SK-N-SH (cell line): ENCODE data around the gene FZD10. TPM values are rescaled to one million over a fixed set of nuclear protein-coding genes. Genes with fewer than 3 reads are reported as not detected.

Experiments used
- CTCF ChIA-PET: fragments of 300-600, 350-600 bp; formaldehyde crosslinking; extraction: SDS; loops from one replicate; lab custom pipeline; 2021; lab: Yijun Ruan, JAX
- POLR2A ChIA-PET: fragments of 350-600 bp; sonication (Branson Sonifier 250); formaldehyde crosslinking; extraction: SDS; loops from one replicate; lab custom pipeline; 2020; ENCODE audit warnings: antibody characterized with exemption, inconsistent platforms; lab: Yijun Ruan, JAX
- DNase-seq: peaks from one replicate; pipeline ENCODE4 v3.0.0; 2012
- H2AFZ ChIP-seq: fragments of 200-600 bp; sonication (generic); 2 replicates; pipeline ENCODE4 v1.8.1; 2016; ENCODE audit warnings: antibody characterized with exemption, mild to moderate bottlenecking, low read depth
- H3F3A ChIP-seq: fragments of 200-600 bp; sonication (generic); replicated peaks from 2 replicates; pipeline ENCODE3; 2016; ENCODE audit warnings: antibody characterized with exemption, mild to moderate bottlenecking; ENCODE audit not compliant: insufficient read depth
- H3K27ac ChIP-seq, 2 experiments: fragments of 200-500 bp in 1 of 2; fragments of 200-600 bp in 1 of 2; sonication (Bioruptor generic) in 1 of 2; sonication (generic), shearing (Covaris generic) in 1 of 2; 2 replicates each; pipeline versions ENCODE4 v1.5.1 to v1.6.1; 2014 to 2016; ENCODE audit warnings: low read depth in 2 of 2, inconsistent platforms in 1 of 2, low read length in 1 of 2, mild to moderate bottlenecking in 1 of 2, mixed read lengths in 1 of 2
- H3K27me3 ChIP-seq: fragments of 200-600 bp; sonication (generic), shearing (Covaris generic); 2 replicates; pipeline ENCODE4 v1.6.1; 2016; ENCODE audit warnings: mixed run types; ENCODE audit not compliant: insufficient read depth
- H3K36me3 ChIP-seq, 2 experiments: fragments of 200-500 bp in 1 of 2; fragments of 200-600 bp in 1 of 2; sonication (Bioruptor generic) in 1 of 2; sonication (generic) in 1 of 2; replicated peaks in 1 of 2; 2 replicates each; pipeline versions ENCODE3 to v1.5.1; 2014 to 2016; ENCODE audit warnings: low read length in 1 of 2, mild to moderate bottlenecking in 1 of 2; ENCODE audit not compliant: insufficient read depth in 2 of 2, control insufficient read depth in 1 of 2
- H3K4me1 ChIP-seq, 2 experiments: fragments of 200-500 bp in 1 of 2; fragments of 200-600 bp in 1 of 2; sonication (Bioruptor generic) in 1 of 2; sonication (generic), shearing (Covaris generic) in 1 of 2; 2 replicates each; pipeline versions ENCODE4 v1.5.1 to v1.6.1; 2014 to 2016; ENCODE audit warnings: low read depth in 1 of 2, low read length in 1 of 2, mixed run types in 1 of 2; ENCODE audit not compliant: insufficient read depth in 2 of 2, control insufficient read depth in 1 of 2
- H3K4me2 ChIP-seq: fragments of 200-600 bp; sonication (generic), shearing (Covaris generic); 2 replicates; pipeline ENCODE4 v1.6.1; 2017; ENCODE audit warnings: mixed run types
- H3K4me3 ChIP-seq, 2 experiments: fragments of 200-500 bp in 1 of 2; fragments of 200-600 bp in 1 of 2; sonication (Bioruptor generic) in 1 of 2; sonication (generic), shearing (Covaris generic) in 1 of 2; 2 replicates each; pipeline versions ENCODE4 v1.5.1 to v1.8.1; 2014 to 2016; ENCODE audit warnings: low read depth in 2 of 2, inconsistent platforms in 1 of 2, low read length in 1 of 2, mild to moderate bottlenecking in 1 of 2, mixed read lengths in 1 of 2, moderate library complexity in 1 of 2
- H3K79me2 ChIP-seq: fragments of 200-600 bp; sonication (generic); 2 replicates; pipeline ENCODE4 v1.8.1; 2017; ENCODE audit warnings: mild to moderate bottlenecking; ENCODE audit not compliant: insufficient read depth
- H3K9ac ChIP-seq: fragments of 200-600 bp; sonication (generic); 2 replicates; pipeline ENCODE4 v1.6.1; 2017; ENCODE audit warnings: mixed run types
- H3K9me2 ChIP-seq: fragments of 200-600 bp; sonication (generic); 2 replicates; pipeline ENCODE4 v1.6.1; 2017; ENCODE audit warnings: mixed run types
- H3K9me3 ChIP-seq: fragments of 200-600 bp; sonication (generic); 2 replicates; pipeline ENCODE4 v1.6.1; 2017; ENCODE audit warnings: mixed run types, mild to moderate bottlenecking, moderate library complexity
- H4K20me1 ChIP-seq: fragments of 200-600 bp; sonication (generic); 2 replicates; pipeline ENCODE4 v1.6.1; 2017; ENCODE audit warnings: mild to moderate bottlenecking, mixed run types; ENCODE audit not compliant: insufficient read depth
- EZH2phosphoT487 ChIP-seq: fragments of 200-600 bp; sonication (generic); IDR thresholded peaks from 2 replicates; pipeline ENCODE4 v1.6.1; 2017; ENCODE audit warnings: low read depth, mixed run types, mild to moderate bottlenecking, antibody characterized with exemption, moderate library complexity, borderline replicate concordance
- FOXM1 ChIP-seq: IDR thresholded peaks from 2 replicates; pipeline ENCODE4 v1.4.0; 2012; ENCODE audit warnings: low read depth, mild to moderate bottlenecking
- GABPA ChIP-seq: IDR thresholded peaks from 2 replicates; pipeline ENCODE4 v1.4.0; 2012; ENCODE audit warnings: low read depth, mild to moderate bottlenecking
- GATA2 ChIP-seq: sonication (generic); formaldehyde crosslinking; IDR thresholded peaks from 2 replicates; pipeline ENCODE4 v1.5.0; 2020; ENCODE audit warnings: mild to moderate bottlenecking, missing genetic modification reagents
- MXI1 ChIP-seq: IDR thresholded peaks from 2 replicates; pipeline ENCODE4 v1.6.1; 2012; ENCODE audit warnings: mild to moderate bottlenecking, low read depth, low read length, improper control_type of control experiment
- NFIC ChIP-seq: IDR thresholded peaks from 2 replicates; pipeline ENCODE4 v1.4.0; 2012; ENCODE audit warnings: borderline replicate concordance
- NRF1 ChIP-seq: IDR thresholded peaks from 2 replicates; pipeline ENCODE4 v1.6.1; 2012; ENCODE audit warnings: low read depth, mild to moderate bottlenecking, low read length
- RAD21 ChIP-seq: IDR thresholded peaks from 2 replicates; pipeline ENCODE4 v1.6.1; 2012; ENCODE audit warnings: mild to moderate bottlenecking, low read length
- RXRA ChIP-seq: IDR thresholded peaks from 2 replicates; pipeline ENCODE4 v1.4.0; 2012; ENCODE audit warnings: low read depth, mild to moderate bottlenecking, borderline replicate concordance
- SIN3A ChIP-seq: IDR thresholded peaks from 2 replicates; pipeline ENCODE4 v1.6.1; 2012; ENCODE audit warnings: low read depth, mild to moderate bottlenecking, low read length, moderate library complexity, borderline replicate concordance
- SMC3 ChIP-seq: IDR thresholded peaks from 2 replicates; pipeline ENCODE4 v1.6.1; 2012; ENCODE audit warnings: low read depth, low read length, improper control_type of control experiment
- WGBS: methylation state at CpG from one replicate; pipeline ENCODE4 v1.1.6; 2017; ENCODE audit warnings: low lambda C conversion rate; 5-methylcytosine and 5-hydroxymethylcytosine counted together
- polyA plus RNA-seq, 3 experiments: library from polyadenylated mRNA; depleted of rRNA; stranded (reverse); fragments of >200 nt; gene quantifications; 2 replicates each; pipeline ENCODE4 v1.2.3, GENCODE V29; 2012
- TF ChIP-seq, protein P1 (sequence below): fragments of 150-350 bp; IDR thresholded peaks from 2 replicates; pipeline ENCODE4 v1.6.1; 2016; ENCODE audit warnings: mild to moderate bottlenecking, low read depth, low read length
- TF ChIP-seq, protein P2 (sequence below): IDR thresholded peaks from 2 replicates; pipeline ENCODE4 v1.4.0; 2012; ENCODE audit warnings: low read depth, borderline replicate concordance
- TF ChIP-seq, protein P3 (sequence below): fragments of 150-350 bp; IDR thresholded peaks from 2 replicates; pipeline ENCODE4 v1.6.1; 2017; ENCODE audit warnings: antibody characterized with exemption, low read length, low read depth, borderline replicate concordance
- TF ChIP-seq, protein P4 (sequence below): IDR thresholded peaks from 2 replicates; pipeline ENCODE4; 2012
- TF ChIP-seq, protein P5 (sequence below): fragments of 200-600 bp; sonication (generic); IDR thresholded peaks from 2 replicates; pipeline ENCODE4 v1.6.1; 2017; ENCODE audit warnings: antibody characterized with exemption, mild to moderate bottlenecking, moderate library complexity
- TF ChIP-seq, protein P6 (sequence below): IDR thresholded peaks from 2 replicates; pipeline ENCODE4 v1.4.0; 2012; ENCODE audit warnings: low read depth

FZD10 gene
- polyA plus RNA-seq, 1 of the 3 experiments (the other 2 are of a cell fraction) = not detected

DNA sequence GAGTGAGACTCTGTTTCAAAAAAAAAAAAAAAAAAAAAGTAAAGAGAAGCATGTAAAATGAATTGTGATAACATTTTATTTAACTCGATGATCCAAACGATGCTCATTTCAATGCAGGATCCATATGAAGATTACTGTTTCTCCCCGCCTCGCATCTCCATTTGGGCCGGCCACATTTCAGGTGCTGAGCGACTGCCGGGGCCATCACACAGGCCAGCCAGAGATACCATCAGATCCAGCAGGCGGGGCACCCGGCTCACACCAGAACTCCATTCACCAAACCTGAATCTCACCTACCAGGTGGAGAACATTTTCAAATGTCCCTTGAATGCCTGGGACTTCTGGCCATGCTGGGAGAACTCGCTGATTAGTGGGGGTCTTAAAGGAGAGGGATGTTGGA is 18.0 kb upstream of the FZD10 start:
- Histone ChIP-seq H3K9me2 (no peaks in the 10 kb centered on the region), H3K4me3 (no peak overlapping the region), H3K4me1 (no peaks in the 10 kb centered on the region), H3K27me3 (no peaks in the 10 kb centered on the region), H3K9ac (no peak overlapping the region), H2AFZ (no peak overlapping the region), H3F3A (no peaks in the 10 kb centered on the region), H3K27ac (no peak overlapping the region), H3K4me2 (no peak overlapping the region), H3K79me2 (no peaks in the 10 kb centered on the region), H3K9me3 (no peaks in the 10 kb centered on the region), H3K36me3 (no peaks in the 10 kb centered on the region), H4K20me1 (no peaks in the 10 kb centered on the region)
- 66% methylated on average over 10 of the region's 10 CpGs for WGBS
- TF ChIP-seq MXI1 (no peak), NRF1 (no peak), SIN3A (no peak), EZH2phosphoT487 (no peak)
- TF ChIP-seq, protein P1, sequence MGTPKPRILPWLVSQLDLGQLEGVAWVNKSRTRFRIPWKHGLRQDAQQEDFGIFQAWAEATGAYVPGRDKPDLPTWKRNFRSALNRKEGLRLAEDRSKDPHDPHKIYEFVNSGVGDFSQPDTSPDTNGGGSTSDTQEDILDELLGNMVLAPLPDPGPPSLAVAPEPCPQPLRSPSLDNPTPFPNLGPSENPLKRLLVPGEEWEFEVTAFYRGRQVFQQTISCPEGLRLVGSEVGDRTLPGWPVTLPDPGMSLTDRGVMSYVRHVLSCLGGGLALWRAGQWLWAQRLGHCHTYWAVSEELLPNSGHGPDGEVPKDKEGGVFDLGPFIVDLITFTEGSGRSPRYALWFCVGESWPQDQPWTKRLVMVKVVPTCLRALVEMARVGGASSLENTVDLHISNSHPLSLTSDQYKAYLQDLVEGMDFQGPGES = no peak
- TF ChIP-seq, protein P2, sequence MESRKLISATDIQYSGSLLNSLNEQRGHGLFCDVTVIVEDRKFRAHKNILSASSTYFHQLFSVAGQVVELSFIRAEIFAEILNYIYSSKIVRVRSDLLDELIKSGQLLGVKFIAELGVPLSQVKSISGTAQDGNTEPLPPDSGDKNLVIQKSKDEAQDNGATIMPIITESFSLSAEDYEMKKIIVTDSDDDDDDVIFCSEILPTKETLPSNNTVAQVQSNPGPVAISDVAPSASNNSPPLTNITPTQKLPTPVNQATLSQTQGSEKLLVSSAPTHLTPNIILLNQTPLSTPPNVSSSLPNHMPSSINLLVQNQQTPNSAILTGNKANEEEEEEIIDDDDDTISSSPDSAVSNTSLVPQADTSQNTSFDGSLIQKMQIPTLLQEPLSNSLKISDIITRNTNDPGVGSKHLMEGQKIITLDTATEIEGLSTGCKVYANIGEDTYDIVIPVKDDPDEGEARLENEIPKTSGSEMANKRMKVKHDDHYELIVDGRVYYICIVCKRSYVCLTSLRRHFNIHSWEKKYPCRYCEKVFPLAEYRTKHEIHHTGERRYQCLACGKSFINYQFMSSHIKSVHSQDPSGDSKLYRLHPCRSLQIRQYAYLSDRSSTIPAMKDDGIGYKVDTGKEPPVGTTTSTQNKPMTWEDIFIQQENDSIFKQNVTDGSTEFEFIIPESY = no peak
- TF ChIP-seq, protein P3, sequence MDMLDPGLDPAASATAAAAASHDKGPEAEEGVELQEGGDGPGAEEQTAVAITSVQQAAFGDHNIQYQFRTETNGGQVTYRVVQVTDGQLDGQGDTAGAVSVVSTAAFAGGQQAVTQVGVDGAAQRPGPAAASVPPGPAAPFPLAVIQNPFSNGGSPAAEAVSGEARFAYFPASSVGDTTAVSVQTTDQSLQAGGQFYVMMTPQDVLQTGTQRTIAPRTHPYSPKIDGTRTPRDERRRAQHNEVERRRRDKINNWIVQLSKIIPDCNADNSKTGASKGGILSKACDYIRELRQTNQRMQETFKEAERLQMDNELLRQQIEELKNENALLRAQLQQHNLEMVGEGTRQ = no peak
- DNase-seq = no peak
- POLR2A ChIA-PET = no interaction called here
- CTCF ChIA-PET = interaction anchor here (1.0 kb wide), 1 partner anchor 96 kb away, joined by 3 read pairs; no protein-coding TSS in a partner anchor

DNA sequence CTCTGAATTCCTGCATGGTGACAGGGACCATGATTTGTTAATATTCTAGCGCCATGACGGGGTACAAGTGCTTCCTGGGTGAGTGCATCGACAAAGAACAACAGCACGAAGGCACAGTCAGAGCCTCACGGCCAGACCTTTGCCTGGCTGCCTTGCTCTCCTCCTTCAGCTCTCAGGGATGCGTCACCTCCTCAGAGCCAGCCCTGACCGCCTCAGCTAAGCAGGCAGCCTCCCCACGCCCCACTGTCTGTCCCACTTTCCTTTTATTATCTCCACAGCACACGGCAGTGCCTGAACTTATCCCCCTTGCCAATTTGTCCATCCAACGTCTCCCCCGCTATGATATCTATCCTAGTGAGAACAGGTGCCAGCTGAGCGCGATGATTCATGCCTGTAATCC is 16.5 kb upstream of the FZD10 start:
- no peaks in the 10 kb centered on the region for H3K9me3 ChIP-seq
- H3K4me1 ChIP-seq = no peaks in the 10 kb centered on the region
- H3K27me3 ChIP-seq = no peaks in the 10 kb centered on the region
- no peak overlapping the region for H3K27ac ChIP-seq
- H4K20me1 ChIP-seq = no peaks in the 10 kb centered on the region
- no peak overlapping the region for H3K9ac ChIP-seq
- CTCF ChIA-PET = no interaction called here
- no peaks in the 10 kb centered on the region for H3K79me2 ChIP-seq
- WGBS = 27% methylated on average over 13 of the region's 13 CpGs
- no peaks in the 10 kb centered on the region for H3K9me2 ChIP-seq
- no peak for DNase-seq
- H2AFZ ChIP-seq = no peak overlapping the region
- no peaks in the 10 kb centered on the region for H3F3A ChIP-seq
- no peaks in the 10 kb centered on the region for H3K36me3 ChIP-seq
- H3K4me2 ChIP-seq = no peak overlapping the region
- POLR2A ChIA-PET = no interaction called here
- H3K4me3 ChIP-seq = no peak overlapping the region
- TF ChIP-seq SMC3 (no peak), FOXM1 (no peak), SIN3A (no peak), RAD21 (no peak), GABPA (no peak), GATA2 (CRISPR knock-in tag) (no peak), NFIC (no peak), RXRA (no peak)
- TF ChIP-seq, protein P1 = no peak
- TF ChIP-seq, protein P4, sequence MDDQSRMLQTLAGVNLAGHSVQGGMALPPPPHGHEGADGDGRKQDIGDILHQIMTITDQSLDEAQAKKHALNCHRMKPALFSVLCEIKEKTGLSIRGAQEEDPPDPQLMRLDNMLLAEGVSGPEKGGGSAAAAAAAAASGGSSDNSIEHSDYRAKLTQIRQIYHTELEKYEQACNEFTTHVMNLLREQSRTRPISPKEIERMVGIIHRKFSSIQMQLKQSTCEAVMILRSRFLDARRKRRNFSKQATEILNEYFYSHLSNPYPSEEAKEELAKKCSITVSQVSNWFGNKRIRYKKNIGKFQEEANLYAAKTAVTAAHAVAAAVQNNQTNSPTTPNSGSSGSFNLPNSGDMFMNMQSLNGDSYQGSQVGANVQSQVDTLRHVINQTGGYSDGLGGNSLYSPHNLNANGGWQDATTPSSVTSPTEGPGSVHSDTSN = no peak
- TF ChIP-seq, protein P5, sequence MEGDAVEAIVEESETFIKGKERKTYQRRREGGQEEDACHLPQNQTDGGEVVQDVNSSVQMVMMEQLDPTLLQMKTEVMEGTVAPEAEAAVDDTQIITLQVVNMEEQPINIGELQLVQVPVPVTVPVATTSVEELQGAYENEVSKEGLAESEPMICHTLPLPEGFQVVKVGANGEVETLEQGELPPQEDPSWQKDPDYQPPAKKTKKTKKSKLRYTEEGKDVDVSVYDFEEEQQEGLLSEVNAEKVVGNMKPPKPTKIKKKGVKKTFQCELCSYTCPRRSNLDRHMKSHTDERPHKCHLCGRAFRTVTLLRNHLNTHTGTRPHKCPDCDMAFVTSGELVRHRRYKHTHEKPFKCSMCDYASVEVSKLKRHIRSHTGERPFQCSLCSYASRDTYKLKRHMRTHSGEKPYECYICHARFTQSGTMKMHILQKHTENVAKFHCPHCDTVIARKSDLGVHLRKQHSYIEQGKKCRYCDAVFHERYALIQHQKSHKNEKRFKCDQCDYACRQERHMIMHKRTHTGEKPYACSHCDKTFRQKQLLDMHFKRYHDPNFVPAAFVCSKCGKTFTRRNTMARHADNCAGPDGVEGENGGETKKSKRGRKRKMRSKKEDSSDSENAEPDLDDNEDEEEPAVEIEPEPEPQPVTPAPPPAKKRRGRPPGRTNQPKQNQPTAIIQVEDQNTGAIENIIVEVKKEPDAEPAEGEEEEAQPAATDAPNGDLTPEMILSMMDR = no peak
- TF ChIP-seq, protein P3 = no peak
- TF ChIP-seq, protein P6, sequence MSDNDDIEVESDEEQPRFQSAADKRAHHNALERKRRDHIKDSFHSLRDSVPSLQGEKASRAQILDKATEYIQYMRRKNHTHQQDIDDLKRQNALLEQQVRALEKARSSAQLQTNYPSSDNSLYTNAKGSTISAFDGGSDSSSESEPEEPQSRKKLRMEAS = no peak
